A549 (cell line): ENCODE results near the gene PRCP. TPM values are rescaled to one million over a fixed set of nuclear protein-coding genes. Genes with fewer than 3 reads are reported as not detected.

Experiments
- ATAC-seq, 2 experiments: fragments of 200-7000 bp in 1 of 2; fragments of >200 bp in 1 of 2; cut with Nextera tagmentation in 1 of 2; cut with Tn5 transposase in 1 of 2; 3 replicates each; pipeline versions ENCODE4 v1.8.0 to v1.9.1; 2018 to 2020; ENCODE audit warnings: mild to moderate bottlenecking in 1 of 2, moderate library complexity in 1 of 2
- CTCF ChIA-PET: fragments of 300-600 bp; sonication (Branson Sonifier 250); formaldehyde crosslinking; extraction: SDS; loops from one replicate; lab custom pipeline; 2021; ENCODE audit warnings: antibody characterized with exemption, inconsistent platforms; lab: Yijun Ruan, JAX
- POLR2A ChIA-PET: fragments of 350-600 bp; formaldehyde crosslinking; extraction: SDS; loops from one replicate; lab custom pipeline; 2021; ENCODE audit warnings: antibody characterized with exemption, inconsistent platforms; lab: Yijun Ruan, JAX
- DNase-seq, 2 experiments: peaks; one replicate each; pipeline versions ENCODE4 v3.0.0 to v3.0.0-alpha.2; 2011 to 2016; ENCODE audit warnings: low read depth in 1 of 2, low spot score in 1 of 2
- FAIRE-seq: peaks from 2 replicates; lab custom pipeline; 2011; peaks lifted over from hg19 to GRCh38; lab: Jason Lieb, UNC
- H3K27ac ChIP-seq, 2 experiments: fragments of >200 bp; sonication (Bioruptor Twin); formaldehyde crosslinking; 3 replicates each; pipeline ENCODE4 v1.5.1; 2016 to 2017
- H3K4me1 ChIP-seq: fragments of >200 bp; sonication (Bioruptor Twin); formaldehyde crosslinking; 3 replicates; pipeline ENCODE4 v1.6.1; 2016
- H3K4me2 ChIP-seq: fragments of >200 bp; sonication (Bioruptor Twin); formaldehyde crosslinking; 3 replicates; pipeline ENCODE4 v1.6.1; 2016
- H3K4me3 ChIP-seq: fragments of >200 bp; sonication (Bioruptor Twin); formaldehyde crosslinking; 3 replicates; pipeline ENCODE4 v1.5.1; 2016
- H3K9me3 ChIP-seq: fragments of >200 bp; sonication (Bioruptor Twin); formaldehyde crosslinking; 3 replicates; pipeline ENCODE4 v1.6.1; 2016
- BHLHE40 ChIP-seq: IDR thresholded peaks from 2 replicates; pipeline ENCODE4 v1.6.1; 2012; ENCODE audit warnings: low read depth, low read length, inconsistent platforms
- CBX2 ChIP-seq: fragments of 200-600 bp; sonication (generic); IDR thresholded peaks from 2 replicates; pipeline ENCODE4 v1.6.1; 2016; ENCODE audit warnings: low read depth, mild to moderate bottlenecking, borderline replicate concordance
- CBX8 ChIP-seq: fragments of 200-600 bp; sonication (generic); IDR thresholded peaks from 2 replicates; pipeline ENCODE4 v1.6.1; 2016
- CHD2 ChIP-seq: fragments of 150-350 bp; IDR thresholded peaks from 2 replicates; pipeline ENCODE4 v1.6.1; 2014; ENCODE audit warnings: low read length; ENCODE audit not compliant: partially characterized antibody
- CHD4 ChIP-seq: fragments of 200-600 bp; sonication (generic); IDR thresholded peaks from 2 replicates; pipeline ENCODE4 v1.6.1; 2016; ENCODE audit warnings: antibody characterized with exemption, mild to moderate bottlenecking, borderline replicate concordance
- EHF ChIP-seq: fragments of 250-450 bp; sonication (Bioruptor Pico); IDR thresholded peaks from 2 replicates; pipeline ENCODE4 v1.5.0; 2020; ENCODE audit warnings: mild to moderate bottlenecking
- FOSB ChIP-seq: fragments of 250-450 bp; sonication (Bioruptor Pico); IDR thresholded peaks from 2 replicates; pipeline ENCODE4 v1.5.0; 2020; ENCODE audit warnings: mild to moderate bottlenecking, moderate library complexity
- FOSL2 ChIP-seq, 2 experiments: fragments of 450-650 bp in 1 of 2; fragments of >200 bp in 1 of 2; sonication (Bioruptor Twin) in 1 of 2; formaldehyde crosslinking; IDR thresholded peaks; 2 replicates each; pipeline versions ENCODE4 v1.5.0 to v1.6.1; 2016 to 2020; ENCODE audit warnings: mild to moderate bottlenecking in 1 of 2, moderate library complexity in 1 of 2
- GATA3 ChIP-seq: IDR thresholded peaks from 2 replicates; pipeline ENCODE4 v1.6.1; 2012; ENCODE audit warnings: borderline replicate concordance
- HEYL ChIP-seq: fragments of 250-450 bp; sonication (Bioruptor Pico); IDR thresholded peaks from 2 replicates; pipeline ENCODE4 v1.8.0; 2021; ENCODE audit warnings: mild to moderate bottlenecking, moderate library complexity
- HOXA7 ChIP-seq: fragments of 250-450 bp; sonication (Bioruptor Pico); IDR thresholded peaks from 2 replicates; pipeline ENCODE4 v1.5.0; 2020; ENCODE audit warnings: mild to moderate bottlenecking, moderate library complexity
- JUNB ChIP-seq: fragments of >200 bp; sonication (Bioruptor Twin); formaldehyde crosslinking; IDR thresholded peaks from 2 replicates; pipeline ENCODE4 v1.6.1; 2016
- KDM1A ChIP-seq: fragments of 200-600 bp; sonication (generic); IDR thresholded peaks from 2 replicates; pipeline ENCODE4 v1.6.1; 2016; ENCODE audit warnings: low read depth, mild to moderate bottlenecking
- MAFK ChIP-seq: fragments of 450-650 bp; IDR thresholded peaks from 2 replicates; pipeline ENCODE4 v1.6.1; 2014; ENCODE audit not compliant: partially characterized antibody
- NFE2L2 ChIP-seq: fragments of 150-350 bp; conservative IDR thresholded peaks from 2 replicates; pipeline ENCODE4 v1.6.1; 2014; ENCODE audit warnings: low read length
- NPAS2 ChIP-seq: fragments of 250-450 bp; sonication (Bioruptor Pico); IDR thresholded peaks from 2 replicates; pipeline ENCODE4 v1.8.0; 2022; ENCODE audit warnings: mild to moderate bottlenecking, moderate library complexity, borderline replicate concordance
- RAD21 ChIP-seq, 2 experiments: fragments of >200 bp in 1 of 2; sonication (Bioruptor Twin) in 1 of 2; formaldehyde crosslinking in 1 of 2; IDR thresholded peaks in 1 of 2; conservative IDR thresholded peaks in 1 of 2; 2 replicates in 1 of 2; 3 replicates in 1 of 2; pipeline ENCODE4 v1.6.1; 2012 to 2018; ENCODE audit warnings: inconsistent platforms in 1 of 2
- RFX5 ChIP-seq: fragments of 450-650 bp; IDR thresholded peaks from 2 replicates; pipeline ENCODE4 v1.7.1; 2014; ENCODE audit warnings: antibody characterized with exemption, mild to moderate bottlenecking, moderate library complexity
- TFCP2L1 ChIP-seq: fragments of 250-450 bp; sonication (Bioruptor Pico); IDR thresholded peaks from 2 replicates; pipeline ENCODE4 v1.5.0; 2021; ENCODE audit warnings: mild to moderate bottlenecking
- WGBS: methylation state at CpG from one replicate; pipeline ENCODE4 v1.1.6; 2017; ENCODE audit errors: missing lambda C conversion rate; 5-methylcytosine and 5-hydroxymethylcytosine counted together
- polyA plus RNA-seq, 4 experiments: library from polyadenylated mRNA; depleted of rRNA in 3 of 4; stranded (reverse); fragments of >200 nt; fragmentation: RNase III in 1 of 4; extraction: RNeasy Plus Mini Kit Qiagen cat#74134 plus additional on column Dnase treatment in 1 of 4; gene quantifications; 2 replicates in 3 of 4; 3 replicates in 1 of 4; pipeline ENCODE4 v1.2.3, GENCODE V29; 2011 to 2017
- TF ChIP-seq, protein P1 (sequence below): IDR thresholded peaks from 2 replicates; pipeline ENCODE4 v1.6.1; 2012
- TF ChIP-seq, protein P2 (sequence below): IDR thresholded peaks from 2 replicates; pipeline ENCODE4 v1.6.1; 2012
- TF ChIP-seq, protein P3 (sequence below): fragments of >200 bp; sonication (Bioruptor Twin); formaldehyde crosslinking; IDR thresholded peaks from 2 replicates; pipeline ENCODE4 v1.6.1; 2016
- TF ChIP-seq, protein P4 (sequence below): IDR thresholded peaks from 2 replicates; pipeline ENCODE4 v1.6.1; 2012; ENCODE audit warnings: low read depth, borderline replicate concordance
- TF ChIP-seq, protein P5 (sequence below): fragments of 150-350 bp; IDR thresholded peaks from 2 replicates; pipeline ENCODE4 v1.6.1; 2014; ENCODE audit warnings: low read depth, mild to moderate bottlenecking, low read length

PRCP gene
- polyA plus RNA-seq, 2 of the 4 experiments (the other 2 are of a cell fraction) = 49.8 to 86.2 TPM

DNA sequence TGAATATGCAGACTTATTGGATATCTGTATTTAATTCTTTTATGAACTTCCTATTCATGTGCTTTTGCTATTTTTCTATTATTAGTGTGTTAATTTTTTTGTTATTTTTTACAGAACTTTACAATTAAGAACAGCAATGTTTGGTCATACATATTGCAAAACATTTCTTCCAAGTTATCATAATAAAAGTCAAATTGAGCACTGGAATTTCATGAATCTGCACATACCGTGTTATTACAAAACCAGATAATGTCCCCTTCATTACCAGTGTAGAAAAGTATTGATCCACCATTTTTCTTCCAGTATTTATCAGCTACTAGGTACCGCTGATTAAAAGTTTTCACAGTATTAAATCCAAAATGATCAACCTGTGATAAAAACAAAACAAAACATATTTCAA lies 40.5 kb downstream of the PRCP start:
- 81% methylated on average over 2 of the region's 2 CpGs for WGBS
- ChIA-PET CTCF (interaction anchor here (1.2 to 3.1 kb wide), 5 partner anchors 8 to 142 kb away, joined by 3 to 22 read pairs (median 4); partner anchors contain the start of gene PRCP), POLR2A (no interaction called here)
- peaks cover 33% of the 10 kb centered on the region for H3K4me1 ChIP-seq
- no peak overlapping the region for H3K27ac ChIP-seq
- no peak for FAIRE-seq
- H3K4me2 ChIP-seq = peak overlapping the region; percentile 65; the same call in 2 of the 3 replicates
- no peak for TF ChIP-seq CBX2
- TF ChIP-seq, protein P1, sequence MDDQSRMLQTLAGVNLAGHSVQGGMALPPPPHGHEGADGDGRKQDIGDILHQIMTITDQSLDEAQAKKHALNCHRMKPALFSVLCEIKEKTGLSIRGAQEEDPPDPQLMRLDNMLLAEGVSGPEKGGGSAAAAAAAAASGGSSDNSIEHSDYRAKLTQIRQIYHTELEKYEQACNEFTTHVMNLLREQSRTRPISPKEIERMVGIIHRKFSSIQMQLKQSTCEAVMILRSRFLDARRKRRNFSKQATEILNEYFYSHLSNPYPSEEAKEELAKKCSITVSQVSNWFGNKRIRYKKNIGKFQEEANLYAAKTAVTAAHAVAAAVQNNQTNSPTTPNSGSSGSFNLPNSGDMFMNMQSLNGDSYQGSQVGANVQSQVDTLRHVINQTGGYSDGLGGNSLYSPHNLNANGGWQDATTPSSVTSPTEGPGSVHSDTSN = no peak
- TF ChIP-seq TFCP2L1 (CRISPR knock-in tag) = no peak
- no peak overlapping the region for H3K4me3 ChIP-seq
- no peak for ATAC-seq
- H3K9me3 ChIP-seq = no peaks in the 10 kb centered on the region
- DNase-seq = no peak

DNA sequence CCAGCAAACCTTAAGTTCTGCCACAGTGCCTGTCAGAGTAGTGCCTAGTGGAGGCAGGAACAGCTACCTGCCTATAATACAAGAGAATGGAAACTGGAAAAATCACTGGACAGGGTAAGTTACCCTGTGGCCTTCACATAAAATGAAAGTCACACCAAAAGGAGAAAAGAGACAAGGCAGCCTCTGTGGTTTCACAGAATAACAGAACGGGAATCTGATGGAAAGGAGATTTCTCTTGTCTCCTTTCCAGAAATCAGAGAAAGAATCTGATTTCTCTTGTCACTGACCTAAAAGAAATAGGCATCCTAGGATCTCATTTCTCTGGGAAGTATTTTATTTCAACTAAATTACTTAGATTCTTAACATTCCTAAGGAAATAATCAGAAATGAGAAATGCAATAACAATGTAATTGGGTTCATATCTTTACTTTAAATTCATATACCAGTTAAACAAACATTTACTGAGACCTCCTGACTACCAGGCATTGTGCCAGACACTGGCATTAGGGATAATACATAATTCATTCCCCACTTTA lies 41.6 kb downstream of the PRCP start:
- peak overlapping the region; percentile 65 for H3K4me2 ChIP-seq
- H3K4me1 ChIP-seq = peaks cover 25% of the 10 kb centered on the region; the same call in 2 of the 3 replicates
- POLR2A ChIA-PET = no interaction called here
- peak overlapping the region; percentile 51 to 82 for H3K27ac ChIP-seq
- CTCF ChIA-PET = interaction anchor here (1.6 to 3.1 kb wide), 2 partner anchors 9 to 42 kb away, joined by 4 to 22 read pairs; partner anchors contain the start of gene PRCP
- DNase-seq (peak in 1 of 2 experiments; percentile 8), FAIRE-seq (peak; percentile 32), ATAC-seq (peak; percentile 89 to 91)
- H3K9me3 ChIP-seq = no peaks in the 10 kb centered on the region
- H3K4me3 ChIP-seq = no peak overlapping the region
- TF ChIP-seq NFE2L2 (no peak), CBX2 (no peak), FOSL2 (IDR thresholded peaks at IDR 0.05) (no peak), FOSL2 (CRISPR knock-in tag; IDR thresholded peaks at IDR 0.05) (peak; percentile 41; the same call in 1 of the 2 replicates), GATA3 (peak; percentile 60; the same call in 1 of the 2 replicates), CBX8 (no peak), RFX5 (no peak), NPAS2 (no peak), MAFK (no peak), FOSB (CRISPR knock-in tag) (no peak), CHD4 (no peak), EHF (CRISPR knock-in tag) (no peak), HOXA7 (CRISPR knock-in tag) (no peak), CHD2 (no peak), BHLHE40 (no peak), RAD21 (conservative IDR thresholded peaks at IDR 0.05 in 1 of 2, IDR thresholded peaks at IDR 0.05 in 1 of 2) (no peak), JUNB (0 out of 2 replicates have a peak, but pooled peaks have one; percentile 44)
- TF ChIP-seq, protein P2, sequence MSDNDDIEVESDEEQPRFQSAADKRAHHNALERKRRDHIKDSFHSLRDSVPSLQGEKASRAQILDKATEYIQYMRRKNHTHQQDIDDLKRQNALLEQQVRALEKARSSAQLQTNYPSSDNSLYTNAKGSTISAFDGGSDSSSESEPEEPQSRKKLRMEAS = no peak
- TF ChIP-seq, protein P3, sequence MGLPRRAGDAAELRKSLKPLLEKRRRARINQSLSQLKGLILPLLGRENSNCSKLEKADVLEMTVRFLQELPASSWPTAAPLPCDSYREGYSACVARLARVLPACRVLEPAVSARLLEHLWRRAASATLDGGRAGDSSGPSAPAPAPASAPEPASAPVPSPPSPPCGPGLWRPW = no peak
- TF ChIP-seq, protein P4, sequence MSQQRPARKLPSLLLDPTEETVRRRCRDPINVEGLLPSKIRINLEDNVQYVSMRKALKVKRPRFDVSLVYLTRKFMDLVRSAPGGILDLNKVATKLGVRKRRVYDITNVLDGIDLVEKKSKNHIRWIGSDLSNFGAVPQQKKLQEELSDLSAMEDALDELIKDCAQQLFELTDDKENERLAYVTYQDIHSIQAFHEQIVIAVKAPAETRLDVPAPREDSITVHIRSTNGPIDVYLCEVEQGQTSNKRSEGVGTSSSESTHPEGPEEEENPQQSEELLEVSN = no peak
- WGBS = 2% methylated on average over 1 of the region's 1 CpG

DNA sequence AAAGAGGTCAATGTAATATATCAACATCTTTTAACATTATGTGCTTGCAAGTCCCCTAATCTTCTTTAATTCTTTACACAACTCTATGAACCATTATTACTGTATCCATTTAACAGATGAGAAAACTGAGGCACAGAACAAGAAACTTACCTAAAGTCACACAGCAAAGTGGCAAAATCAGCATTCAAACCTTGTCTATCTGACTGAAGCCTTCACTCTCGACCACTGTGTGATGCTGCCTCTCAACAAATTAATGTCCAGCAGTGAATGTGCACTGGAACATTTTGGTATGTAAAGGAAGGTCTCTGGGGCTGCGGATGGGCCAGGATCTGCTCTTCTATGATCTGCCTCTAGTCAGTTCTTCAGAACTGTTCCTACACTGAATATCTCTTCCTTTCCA lies 42.1 kb downstream of the PRCP start:
- WGBS = 51% methylated on average over 2 of the region's 2 CpGs
- no peak for TF ChIP-seq BHLHE40
- TF ChIP-seq, protein P5, sequence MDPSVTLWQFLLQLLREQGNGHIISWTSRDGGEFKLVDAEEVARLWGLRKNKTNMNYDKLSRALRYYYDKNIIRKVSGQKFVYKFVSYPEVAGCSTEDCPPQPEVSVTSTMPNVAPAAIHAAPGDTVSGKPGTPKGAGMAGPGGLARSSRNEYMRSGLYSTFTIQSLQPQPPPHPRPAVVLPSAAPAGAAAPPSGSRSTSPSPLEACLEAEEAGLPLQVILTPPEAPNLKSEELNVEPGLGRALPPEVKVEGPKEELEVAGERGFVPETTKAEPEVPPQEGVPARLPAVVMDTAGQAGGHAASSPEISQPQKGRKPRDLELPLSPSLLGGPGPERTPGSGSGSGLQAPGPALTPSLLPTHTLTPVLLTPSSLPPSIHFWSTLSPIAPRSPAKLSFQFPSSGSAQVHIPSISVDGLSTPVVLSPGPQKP = no peak
- TF ChIP-seq HEYL (CRISPR knock-in tag) = no peak
- 0 out of 2 replicates have a peak, but pooled peaks have one; percentile 30 for TF ChIP-seq KDM1A
- FAIRE-seq (no peak), DNase-seq (peak in 1 of 2 experiments; percentile 5), ATAC-seq (peak; percentile 76 to 79; a peak in 5 of 6 replicates)
- no peaks in the 10 kb centered on the region for H3K9me3 ChIP-seq
- CTCF ChIA-PET = interaction anchor here (3.1 kb wide), 1 partner anchor 9 kb away, joined by 22 read pairs; no protein-coding TSS in a partner anchor
- H3K4me1 ChIP-seq = peaks cover 25% of the 10 kb centered on the region; the same call in 2 of the 3 replicates
- POLR2A ChIA-PET = no interaction called here
- peak overlapping the region; percentile 51 to 82 for H3K27ac ChIP-seq
- H3K4me3 ChIP-seq = no peak overlapping the region
- H3K4me2 ChIP-seq = peak overlapping the region; percentile 65
